ENCODE measurements around the gene IKZF1.

DNA sequence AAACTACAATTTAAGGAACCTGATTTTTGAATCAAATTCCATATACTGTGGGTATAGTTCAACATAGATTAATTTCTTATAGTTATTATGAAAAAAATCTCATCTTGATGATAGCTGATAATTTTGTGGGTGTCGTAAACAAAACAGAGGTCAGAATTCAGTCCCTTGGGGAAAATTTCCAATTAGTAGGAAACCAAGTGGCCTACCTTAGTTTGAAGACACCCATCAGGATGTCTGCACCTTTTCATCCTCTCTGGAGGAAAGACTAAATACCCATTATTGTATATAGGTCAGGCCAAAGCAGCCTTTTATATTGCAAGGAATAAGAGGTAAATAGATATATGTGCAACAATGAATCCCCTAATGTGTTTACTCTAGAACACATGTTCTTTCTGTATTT lies 6.4 kb downstream of the IKZF1 start:
- TF ChIP-seq, protein P1, sequence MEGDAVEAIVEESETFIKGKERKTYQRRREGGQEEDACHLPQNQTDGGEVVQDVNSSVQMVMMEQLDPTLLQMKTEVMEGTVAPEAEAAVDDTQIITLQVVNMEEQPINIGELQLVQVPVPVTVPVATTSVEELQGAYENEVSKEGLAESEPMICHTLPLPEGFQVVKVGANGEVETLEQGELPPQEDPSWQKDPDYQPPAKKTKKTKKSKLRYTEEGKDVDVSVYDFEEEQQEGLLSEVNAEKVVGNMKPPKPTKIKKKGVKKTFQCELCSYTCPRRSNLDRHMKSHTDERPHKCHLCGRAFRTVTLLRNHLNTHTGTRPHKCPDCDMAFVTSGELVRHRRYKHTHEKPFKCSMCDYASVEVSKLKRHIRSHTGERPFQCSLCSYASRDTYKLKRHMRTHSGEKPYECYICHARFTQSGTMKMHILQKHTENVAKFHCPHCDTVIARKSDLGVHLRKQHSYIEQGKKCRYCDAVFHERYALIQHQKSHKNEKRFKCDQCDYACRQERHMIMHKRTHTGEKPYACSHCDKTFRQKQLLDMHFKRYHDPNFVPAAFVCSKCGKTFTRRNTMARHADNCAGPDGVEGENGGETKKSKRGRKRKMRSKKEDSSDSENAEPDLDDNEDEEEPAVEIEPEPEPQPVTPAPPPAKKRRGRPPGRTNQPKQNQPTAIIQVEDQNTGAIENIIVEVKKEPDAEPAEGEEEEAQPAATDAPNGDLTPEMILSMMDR (conservative IDR thresholded peaks at IDR 0.05; ENCODE audit: low read length) = no peak
- TF ChIP-seq EZH2phosphoT487 (IDR thresholded peaks at IDR 0.05; ENCODE audit: borderline replicate concordance) = no peak

Data from Loucy (cell line).